Measurements from ENCODE around the gene IFNA7.

IFNA7 gene

GRCh38 chr9:21165516-21165915 is 36.5 kb downstream of the IFNA7 start:
- H3K4me3 ChIP-seq (ENCODE audit: low read length) = no peak overlapping the region
- no peak for TF ChIP-seq CTCF (conservative IDR thresholded peaks at IDR 0.05; ENCODE audit: low read length)
- DNase-seq (ENCODE audit: low read depth) = no peak

- DNase-seq (ENCODE audit: low read depth) = no peak
- H3K4me3 ChIP-seq (ENCODE audit: low read length) = no peak overlapping the region
- no peak for TF ChIP-seq CTCF (conservative IDR thresholded peaks at IDR 0.05; ENCODE audit: low read length)
Observed at GRCh38 chr9:21160178-21160577, 41.8 kb downstream of the IFNA7 start.

GRCh38 chr9:21155501-21155900 is 46.5 kb downstream of the IFNA7 start:
- no peak overlapping the region for H3K4me3 ChIP-seq (ENCODE audit: low read length)
- no peak for TF ChIP-seq CTCF (conservative IDR thresholded peaks at IDR 0.05; ENCODE audit: low read length)
- DNase-seq (ENCODE audit: low read depth) = no peak

GRCh38 chr9:21154018-21154608 is 47.9 kb downstream of the IFNA7 start:
- TF ChIP-seq CTCF (conservative IDR thresholded peaks at IDR 0.05; ENCODE audit: low read length) = no peak
- no peak for DNase-seq (ENCODE audit: low read depth)
- no peak overlapping the region for H3K4me3 ChIP-seq (ENCODE audit: low read length)

- H3K4me3 ChIP-seq (ENCODE audit: low read length) = no peak overlapping the region
- DNase-seq (ENCODE audit: low read depth) = no peak
- no peak for TF ChIP-seq CTCF (conservative IDR thresholded peaks at IDR 0.05; ENCODE audit: low read length)
Observed at GRCh38 chr9:21153336-21154017, 48.5 kb downstream of the IFNA7 start.
